Measurements from ENCODE around the gene COCH. TPM values are rescaled to one million over a fixed set of nuclear protein-coding genes. Genes with fewer than 3 reads are reported as not detected.

COCH gene
- total RNA-seq, 1 donor from 2014 or later = 35.6 TPM

DNA sequence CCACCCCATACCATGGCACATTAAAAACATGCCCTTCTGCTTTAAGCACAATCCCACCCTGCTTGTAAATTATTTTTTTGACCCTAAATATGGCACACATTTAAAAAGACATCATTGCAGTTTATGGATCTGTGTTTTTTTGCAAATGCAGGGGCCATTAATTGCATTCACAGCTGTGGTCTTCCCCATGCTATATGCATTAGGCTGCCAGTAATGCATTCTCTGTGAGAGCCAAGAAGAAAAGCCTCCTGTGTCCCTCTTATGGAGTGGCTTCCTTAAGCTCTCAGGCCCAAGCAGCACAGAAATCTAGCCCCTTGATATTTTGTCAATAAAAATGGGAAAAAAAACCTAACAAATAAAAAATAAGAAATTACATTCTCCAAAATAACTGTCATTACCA lies 20.4 kb upstream of the COCH start:
- intact Hi-C loops (cut with DNase I) = no loop called here

DNA sequence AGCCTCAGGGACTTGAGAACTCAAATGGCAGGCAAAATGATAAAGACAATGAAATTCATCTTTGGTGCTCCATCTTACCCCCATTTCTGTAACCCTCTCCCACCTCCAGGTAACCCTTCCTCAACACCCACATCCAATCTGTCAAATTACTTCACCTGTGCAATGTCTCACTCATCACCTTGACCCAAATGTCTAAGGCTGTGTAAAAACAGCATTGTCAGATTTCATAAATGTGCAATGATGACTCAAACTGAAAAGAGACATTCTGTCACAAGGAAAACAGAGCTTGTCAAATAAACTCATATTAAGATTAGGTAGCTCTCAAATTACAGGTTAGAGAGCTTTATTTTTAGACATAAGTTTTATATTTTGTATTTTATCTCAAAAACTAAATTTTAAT lies 19.9 kb upstream of the COCH start:
- intact Hi-C loops (cut with DNase I) = no loop called here

More for the DNA sequence above, 20.4 kb upstream of the COCH start:
- no peak for DNase-seq (ENCODE audit: extremely low spot score in 2 of 2)
- Histone ChIP-seq H3K4me1 (no peaks in the 10 kb centered on the region), H3K4me3 (no peak overlapping the region), H3K27ac (no peak overlapping the region), H3K27me3 (no peaks in the 10 kb centered on the region), H3K36me3 (no peaks in the 10 kb centered on the region), H3K9me3 (no peaks in the 10 kb centered on the region)
- no peak for TF ChIP-seq POLR2AphosphoS5 (IDR thresholded peaks at IDR 0.05; ENCODE audit: insufficient read depth in 1 of 2, low read depth in 1 of 2)
- TF ChIP-seq, protein P1, sequence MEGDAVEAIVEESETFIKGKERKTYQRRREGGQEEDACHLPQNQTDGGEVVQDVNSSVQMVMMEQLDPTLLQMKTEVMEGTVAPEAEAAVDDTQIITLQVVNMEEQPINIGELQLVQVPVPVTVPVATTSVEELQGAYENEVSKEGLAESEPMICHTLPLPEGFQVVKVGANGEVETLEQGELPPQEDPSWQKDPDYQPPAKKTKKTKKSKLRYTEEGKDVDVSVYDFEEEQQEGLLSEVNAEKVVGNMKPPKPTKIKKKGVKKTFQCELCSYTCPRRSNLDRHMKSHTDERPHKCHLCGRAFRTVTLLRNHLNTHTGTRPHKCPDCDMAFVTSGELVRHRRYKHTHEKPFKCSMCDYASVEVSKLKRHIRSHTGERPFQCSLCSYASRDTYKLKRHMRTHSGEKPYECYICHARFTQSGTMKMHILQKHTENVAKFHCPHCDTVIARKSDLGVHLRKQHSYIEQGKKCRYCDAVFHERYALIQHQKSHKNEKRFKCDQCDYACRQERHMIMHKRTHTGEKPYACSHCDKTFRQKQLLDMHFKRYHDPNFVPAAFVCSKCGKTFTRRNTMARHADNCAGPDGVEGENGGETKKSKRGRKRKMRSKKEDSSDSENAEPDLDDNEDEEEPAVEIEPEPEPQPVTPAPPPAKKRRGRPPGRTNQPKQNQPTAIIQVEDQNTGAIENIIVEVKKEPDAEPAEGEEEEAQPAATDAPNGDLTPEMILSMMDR (IDR thresholded peaks at IDR 0.05) = no peak
- TF ChIP-seq POLR2A (IDR thresholded peaks at IDR 0.05) = no peak

DNA sequence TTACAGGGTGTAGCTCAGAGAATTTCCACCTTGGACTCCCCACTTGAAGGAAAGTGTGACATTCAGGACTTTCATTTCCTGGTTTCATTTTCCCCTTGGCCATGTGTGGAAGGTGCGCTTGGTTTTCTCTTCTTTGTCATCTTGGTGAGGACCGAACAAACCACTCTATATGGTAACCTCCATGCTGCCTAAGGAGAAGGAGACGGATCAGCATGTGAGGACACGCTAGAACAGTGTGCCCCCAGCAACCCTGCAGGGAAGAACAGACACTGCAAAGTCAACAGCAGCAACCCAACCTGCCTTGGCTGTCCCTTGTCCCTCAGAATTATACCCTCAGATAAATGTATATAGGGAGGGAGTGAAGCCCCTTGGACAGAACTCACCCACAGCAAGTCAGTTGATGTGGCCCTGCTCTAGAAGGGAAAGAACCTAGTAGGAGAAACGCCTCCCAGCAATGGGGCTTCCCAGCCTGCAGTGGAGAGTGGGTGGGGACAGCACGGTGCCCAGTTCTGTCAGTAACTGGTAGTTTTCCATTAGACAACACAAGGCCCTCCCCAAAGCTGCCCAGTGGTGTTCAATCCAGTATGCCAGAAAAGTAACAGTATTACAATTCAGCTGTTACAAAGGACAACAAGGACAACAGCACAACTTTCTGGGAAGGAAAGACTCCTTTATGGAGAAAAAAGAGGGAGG lies 18.9 kb upstream of the COCH start:
- H3K36me3 ChIP-seq = no peaks in the 10 kb centered on the region

More for the DNA sequence above, 19.9 kb upstream of the COCH start:
- TF ChIP-seq POLR2A (IDR thresholded peaks at IDR 0.05) (no peak), POLR2AphosphoS5 (IDR thresholded peaks at IDR 0.05; ENCODE audit: insufficient read depth in 1 of 2, low read depth in 1 of 2) (no peak)
- TF ChIP-seq, protein P1 (IDR thresholded peaks at IDR 0.05) = no peak
- Histone ChIP-seq H3K27me3 (no peaks in the 10 kb centered on the region), H3K4me1 (no peaks in the 10 kb centered on the region), H3K36me3 (no peaks in the 10 kb centered on the region), H3K4me3 (no peak overlapping the region), H3K27ac (no peak overlapping the region), H3K9me3 (no peaks in the 10 kb centered on the region)
- DNase-seq (ENCODE audit: extremely low spot score in 2 of 2) = no peak

DNA sequence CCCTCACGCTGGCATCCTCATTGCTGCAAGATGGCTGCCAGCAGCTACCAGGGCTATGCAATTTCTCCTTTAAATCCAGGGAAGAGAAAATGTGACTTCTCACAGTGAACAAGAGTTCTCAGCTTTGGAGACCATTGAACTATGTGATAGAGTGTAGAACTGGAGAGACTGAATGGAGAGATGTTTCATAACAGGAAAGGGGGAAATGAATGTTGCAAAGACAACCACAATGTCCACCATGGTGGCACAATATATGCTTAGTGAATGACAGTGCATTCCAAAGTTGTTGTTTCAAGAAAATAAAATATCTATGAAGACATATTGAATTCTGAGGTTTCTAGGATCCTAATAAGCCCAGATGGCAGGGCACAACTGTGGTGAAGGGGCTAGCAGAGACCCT lies 13.2 kb upstream of the COCH start:
- Histone ChIP-seq H3K27ac (no peak overlapping the region), H3K9me3 (no peaks in the 10 kb centered on the region), H3K27me3 (no peaks in the 10 kb centered on the region), H3K4me1 (no peaks in the 10 kb centered on the region), H3K36me3 (no peaks in the 10 kb centered on the region), H3K4me3 (no peak overlapping the region)
- intact Hi-C loops (cut with DNase I) = no loop called here
- DNase-seq (ENCODE audit: extremely low spot score in 2 of 2) = no peak
- TF ChIP-seq POLR2A (IDR thresholded peaks at IDR 0.05) (no peak), POLR2AphosphoS5 (IDR thresholded peaks at IDR 0.05; ENCODE audit: insufficient read depth in 1 of 2, low read depth in 1 of 2) (no peak)
- TF ChIP-seq, protein P1 (IDR thresholded peaks at IDR 0.05) = no peak

More for the DNA sequence above, 18.9 kb upstream of the COCH start:
- Histone ChIP-seq H3K27me3 (no peaks in the 10 kb centered on the region), H3K9me3 (no peaks in the 10 kb centered on the region), H3K27ac (no peak overlapping the region), H3K4me1 (no peaks in the 10 kb centered on the region), H3K4me3 (no peak overlapping the region)
- intact Hi-C loops (cut with DNase I) = no loop called here
- no peak for DNase-seq (ENCODE audit: extremely low spot score in 2 of 2)
- TF ChIP-seq POLR2A (IDR thresholded peaks at IDR 0.05) = no peak
- TF ChIP-seq POLR2AphosphoS5 (IDR thresholded peaks at IDR 0.05; ENCODE audit: insufficient read depth in 1 of 2, low read depth in 1 of 2) = no peak
- TF ChIP-seq, protein P1 (IDR thresholded peaks at IDR 0.05) = no peak

DNA sequence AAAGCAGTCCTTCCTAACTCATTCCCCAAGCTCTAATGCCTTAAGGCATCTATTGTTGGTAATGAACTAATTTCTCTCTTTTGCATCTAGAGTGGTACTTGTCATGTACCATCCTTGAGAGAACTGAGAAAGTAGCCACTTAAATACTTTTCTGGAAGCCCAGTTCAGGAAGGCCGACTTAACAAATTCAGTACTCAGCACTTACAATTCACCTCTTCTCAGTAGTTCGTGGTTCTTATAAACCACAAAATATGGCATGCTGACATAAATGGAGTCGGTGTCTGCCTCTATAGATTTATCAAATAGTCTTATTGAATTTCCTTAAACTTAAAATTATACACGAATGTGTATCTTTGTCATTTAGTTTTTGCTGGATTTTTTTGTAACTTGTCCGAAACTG lies 9.4 kb upstream of the COCH start:
- Histone ChIP-seq H3K4me1 (no peaks in the 10 kb centered on the region), H3K9me3 (no peaks in the 10 kb centered on the region), H3K4me3 (no peak overlapping the region), H3K27ac (no peak overlapping the region), H3K27me3 (no peaks in the 10 kb centered on the region), H3K36me3 (no peaks in the 10 kb centered on the region)
- TF ChIP-seq POLR2AphosphoS5 (IDR thresholded peaks at IDR 0.05; ENCODE audit: insufficient read depth in 1 of 2, low read depth in 1 of 2) = no peak
- TF ChIP-seq, protein P1 (IDR thresholded peaks at IDR 0.05) = no peak
- TF ChIP-seq POLR2A (IDR thresholded peaks at IDR 0.05) = no peak
- intact Hi-C loops (cut with DNase I) = no loop called here
- no peak for DNase-seq (ENCODE audit: extremely low spot score in 2 of 2)
